ENCODE measurements around the gene HOXC4. TPM values are rescaled to one million over a fixed set of nuclear protein-coding genes. Genes with fewer than 3 reads are reported as not detected.
"Not testable (repeated sequence)": the region's sequence is repeated elsewhere in the genome, so short reads cannot be mapped to it uniquely, and the experiment has no call there.

HOXC4 gene
- polyA plus RNA-seq, 3 donors = not detected

- DNase-seq; H3K9ac ChIP-seq (ENCODE audit: insufficient read depth, low read length, poor library complexity, severe bottlenecking); H3K4me1 Mint-ChIP-seq; H3K4me3 Mint-ChIP-seq; H3K79me2 ChIP-seq (ENCODE audit: insufficient read depth, low read length); H4K20me1 ChIP-seq (ENCODE audit: insufficient read depth, low read length); H3K4me2 ChIP-seq (replicated peaks; ENCODE audit: extremely low read depth, low read length, poor library complexity, severe bottlenecking); H2AFZ ChIP-seq (ENCODE audit: insufficient read depth, low read depth, low read length, poor library complexity, severe bottlenecking); H3K36me3 ChIP-seq (replicated peaks in 1 of 2; ENCODE audit: control insufficient read depth in 1 of 2, insufficient read depth in 2 of 2, low read length in 2 of 2); H3K4me3 ChIP-seq (replicated peaks in 1 of 3; ENCODE audit: low read depth in 2 of 3, low read length in 3 of 3); H3K4me1 ChIP-seq (ENCODE audit: control insufficient read depth in 1 of 2, insufficient read depth in 2 of 2, low read length in 2 of 2); H3K27ac Mint-ChIP-seq; H3K36me3 Mint-ChIP-seq; H3K9me3 ChIP-seq (replicated peaks in 1 of 2; ENCODE audit: control insufficient read depth in 1 of 2, insufficient read depth in 1 of 2, low read length in 2 of 2); intact Hi-C loops (cut with micrococcal nuclease); H3K27ac ChIP-seq (ENCODE audit: low read depth in 1 of 2, low read length in 2 of 2): not testable (repeated sequence)
- peaks cover 47 to 87% (median 53%) of the 10 kb centered on the region in 3 donors for H3K27me3 Mint-ChIP-seq (ENCODE audit: low read depth in 3 of 3)
- WGBS (ENCODE audit: insufficient coverage) = 100% methylated on average over 1 of the region's 2 CpGs
- peaks cover 3 to 18% (median 11%) of the 10 kb centered on the region in 7 donors for H3K9me3 Mint-ChIP-seq
- H3K27me3 ChIP-seq (ENCODE audit: control insufficient read depth in 2 of 2, insufficient read depth in 2 of 2, low read length in 2 of 2) = peaks cover 16 to 51% of the 10 kb centered on the region in 2 donors
Observed at GRCh38 chr12:54092943-54093342, 39.3 kb downstream of the HOXC4 start.

GRCh38 chr12:54095928-54096327 is 42.3 kb downstream of the HOXC4 start:
- H3K36me3 Mint-ChIP-seq; H3K9me3 ChIP-seq (replicated peaks in 1 of 2; ENCODE audit: control insufficient read depth in 1 of 2, insufficient read depth in 1 of 2, low read length in 2 of 2); H3K4me1 Mint-ChIP-seq; H3K4me3 ChIP-seq (replicated peaks in 1 of 3; ENCODE audit: low read depth in 2 of 3, low read length in 3 of 3); H3K79me2 ChIP-seq (ENCODE audit: insufficient read depth, low read length); DNase-seq; H3K4me2 ChIP-seq (replicated peaks; ENCODE audit: extremely low read depth, low read length, poor library complexity, severe bottlenecking); H3K27ac Mint-ChIP-seq; H3K4me1 ChIP-seq (ENCODE audit: control insufficient read depth in 1 of 2, insufficient read depth in 2 of 2, low read length in 2 of 2); H3K9ac ChIP-seq (ENCODE audit: insufficient read depth, low read length, poor library complexity, severe bottlenecking); H2AFZ ChIP-seq (ENCODE audit: insufficient read depth, low read depth, low read length, poor library complexity, severe bottlenecking); H3K36me3 ChIP-seq (replicated peaks in 1 of 2; ENCODE audit: control insufficient read depth in 1 of 2, insufficient read depth in 2 of 2, low read length in 2 of 2); H3K27ac ChIP-seq (ENCODE audit: low read depth in 1 of 2, low read length in 2 of 2); H3K4me3 Mint-ChIP-seq; intact Hi-C loops (cut with micrococcal nuclease); H4K20me1 ChIP-seq (ENCODE audit: insufficient read depth, low read length): not testable (repeated sequence)
- H3K9me3 Mint-ChIP-seq = peaks cover 3 to 10% (median 5%) of the 10 kb centered on the region in 7 donors
- peaks cover 35 to 70% (median 36%) of the 10 kb centered on the region in 3 donors for H3K27me3 Mint-ChIP-seq (ENCODE audit: low read depth in 3 of 3)
- 100% methylated on average over 3 of the region's 5 CpGs for WGBS (ENCODE audit: insufficient coverage)
- H3K27me3 ChIP-seq (ENCODE audit: control insufficient read depth in 2 of 2, insufficient read depth in 2 of 2, low read length in 2 of 2) = peaks cover 10 to 31% of the 10 kb centered on the region in 2 donors

- H2AFZ ChIP-seq (ENCODE audit: insufficient read depth, low read depth, low read length, poor library complexity, severe bottlenecking); H3K36me3 Mint-ChIP-seq; H3K27ac ChIP-seq (ENCODE audit: low read depth in 1 of 2, low read length in 2 of 2); H3K27ac Mint-ChIP-seq; H3K79me2 ChIP-seq (ENCODE audit: insufficient read depth, low read length); H3K9ac ChIP-seq (ENCODE audit: insufficient read depth, low read length, poor library complexity, severe bottlenecking); H4K20me1 ChIP-seq (ENCODE audit: insufficient read depth, low read length); H3K4me1 Mint-ChIP-seq; H3K4me1 ChIP-seq (ENCODE audit: control insufficient read depth in 1 of 2, insufficient read depth in 2 of 2, low read length in 2 of 2); H3K4me2 ChIP-seq (replicated peaks; ENCODE audit: extremely low read depth, low read length, poor library complexity, severe bottlenecking); H3K36me3 ChIP-seq (replicated peaks in 1 of 2; ENCODE audit: control insufficient read depth in 1 of 2, insufficient read depth in 2 of 2, low read length in 2 of 2); intact Hi-C loops (cut with micrococcal nuclease); H3K9me3 ChIP-seq (replicated peaks in 1 of 2; ENCODE audit: control insufficient read depth in 1 of 2, insufficient read depth in 1 of 2, low read length in 2 of 2); H3K4me3 Mint-ChIP-seq; H3K9me3 Mint-ChIP-seq; H3K4me3 ChIP-seq (replicated peaks in 1 of 3; ENCODE audit: low read depth in 2 of 3, low read length in 3 of 3); DNase-seq: not testable (repeated sequence)
- no CpG with 5 or more reads among the region's 2 CpGs for WGBS (ENCODE audit: insufficient coverage)
- H3K27me3 Mint-ChIP-seq (ENCODE audit: low read depth in 3 of 3) = peaks cover 31 to 71% (median 42%) of the 10 kb centered on the region in 3 donors
- peaks cover 8 to 23% of the 10 kb centered on the region in 2 donors for H3K27me3 ChIP-seq (ENCODE audit: control insufficient read depth in 2 of 2, insufficient read depth in 2 of 2, low read length in 2 of 2)
Observed at GRCh38 chr12:54098644-54099043, 45.0 kb downstream of the HOXC4 start.

GRCh38 chr12:54100588-54100987 is 47.0 kb downstream of the HOXC4 start:
- H3K4me2 ChIP-seq (replicated peaks; ENCODE audit: extremely low read depth, low read length, poor library complexity, severe bottlenecking); H3K4me3 ChIP-seq (replicated peaks in 1 of 3; ENCODE audit: low read depth in 2 of 3, low read length in 3 of 3); intact Hi-C loops (cut with micrococcal nuclease); H4K20me1 ChIP-seq (ENCODE audit: insufficient read depth, low read length); H3K9me3 ChIP-seq (replicated peaks in 1 of 2; ENCODE audit: control insufficient read depth in 1 of 2, insufficient read depth in 1 of 2, low read length in 2 of 2); H3K27ac ChIP-seq (ENCODE audit: low read depth in 1 of 2, low read length in 2 of 2); H3K36me3 ChIP-seq (replicated peaks in 1 of 2; ENCODE audit: control insufficient read depth in 1 of 2, insufficient read depth in 2 of 2, low read length in 2 of 2); DNase-seq; H2AFZ ChIP-seq (ENCODE audit: insufficient read depth, low read depth, low read length, poor library complexity, severe bottlenecking); H3K4me1 Mint-ChIP-seq; H3K4me1 ChIP-seq (ENCODE audit: control insufficient read depth in 1 of 2, insufficient read depth in 2 of 2, low read length in 2 of 2); H3K27ac Mint-ChIP-seq; H3K36me3 Mint-ChIP-seq; H3K9me3 Mint-ChIP-seq; H3K79me2 ChIP-seq (ENCODE audit: insufficient read depth, low read length); H3K4me3 Mint-ChIP-seq; H3K9ac ChIP-seq (ENCODE audit: insufficient read depth, low read length, poor library complexity, severe bottlenecking): not testable (repeated sequence)
- WGBS (ENCODE audit: insufficient coverage) = 70% methylated on average over 2 of the region's 6 CpGs
- peaks cover 8 to 24% of the 10 kb centered on the region in 2 donors for H3K27me3 ChIP-seq (ENCODE audit: control insufficient read depth in 2 of 2, insufficient read depth in 2 of 2, low read length in 2 of 2)
- peaks cover 33 to 73% (median 52%) of the 10 kb centered on the region in 3 donors for H3K27me3 Mint-ChIP-seq (ENCODE audit: low read depth in 3 of 3)

Measured in CD14-positive monocyte (primary cell).